H1 (cell line): ENCODE data around the gene GAST. TPM values are rescaled to one million over a fixed set of nuclear protein-coding genes. Genes with fewer than 3 reads are reported as not detected.

Experiments
- CTBP2 ChIP-seq: IDR thresholded peaks from 2 replicates; pipeline ENCODE4 v1.7.0; 2011; ENCODE audit warnings: borderline replicate concordance, mild to moderate bottlenecking, moderate library complexity, mixed read lengths, low read length; ENCODE audit not compliant: insufficient read depth, insufficient read length
- CTCF ChIP-seq, 3 experiments: IDR thresholded peaks; 1 replicate in 2 of 3; 2 replicates in 1 of 3; pipeline versions ENCODE4 v1.5.1 to v1.6.1; 2011; ENCODE audit warnings: low read length in 3 of 3, mild to moderate bottlenecking in 3 of 3, inconsistent platforms in 2 of 3, low read depth in 1 of 3, moderate library complexity in 1 of 3; ENCODE audit not compliant: insufficient read depth in 1 of 3; ENCODE audit errors: control extremely low read depth in 1 of 3
- KDM5A ChIP-seq: fragments of 200-600 bp; IDR thresholded peaks from 2 replicates; pipeline ENCODE4 v1.7.1; 2012; ENCODE audit warnings: mild to moderate bottlenecking, low read length, inconsistent platforms, mixed read lengths
- POLR2AphosphoS5 ChIP-seq: IDR thresholded peaks from 2 replicates; pipeline ENCODE4 v1.6.1; 2011; ENCODE audit warnings: low read depth, low read length
- SAP30 ChIP-seq: fragments of 300-600 bp; sonication (generic); IDR thresholded peaks from 2 replicates; pipeline ENCODE4 v1.7.1; 2012; ENCODE audit warnings: low read length, moderate library complexity, mild to moderate bottlenecking, inconsistent platforms; ENCODE audit not compliant: insufficient read depth, insufficient replicate concordance
- TEAD4 ChIP-seq: IDR thresholded peaks from 2 replicates; pipeline ENCODE4 v1.6.1; 2012; ENCODE audit warnings: low read depth, low read length, inconsistent platforms, mixed read lengths
- USF2 ChIP-seq: IDR thresholded peaks from 2 replicates; pipeline ENCODE4 v1.6.1; 2011; ENCODE audit warnings: low read length, improper control_type of control experiment
- polyA plus RNA-seq, 7 experiments: library from polyadenylated mRNA; depleted of rRNA in 3 of 7; stranded (reverse) in 5 of 7; unstranded in 2 of 7; fragments of >200 nt in 5 of 7; fragments of 200-250 nt in 2 of 7; gene quantifications; 1 replicate in 5 of 7; 2 replicates in 1 of 7; 4 replicates in 1 of 7; pipeline versions ENCODE4 v1.2.1 to v1.2.3, GENCODE V29; 2011 to 2013; ENCODE audit warnings: missing spikeins in 2 of 7, mixed read lengths in 2 of 7
- total RNA-seq: library from RNA; stranded (reverse); fragmentation: NEBNext Ultra II Directional; extraction: Animal tissue kit (Norgen Biotek cat#: 25700); gene quantifications from 2 replicates; pipeline ENCODE4 v1.2.1, GENCODE V29; 2021

The GAST gene
- total and polyA plus RNA-seq, 2 of the 8 experiments (the other 6 are each of a cell fraction or from before 2014, with no cell fraction given) = not detected

GRCh38 chr17:41724476-41725050, 12.4 kb downstream of the GAST start (continued):
- TF ChIP-seq SAP30 = no peak
- no peak for TF ChIP-seq POLR2AphosphoS5
- no peak for TF ChIP-seq CTCF (IDR thresholded peaks at IDR 0.05; ENCODE audit: control extremely low read depth in 1 of 3, insufficient read depth in 1 of 3, low read depth in 1 of 3, low read length in 3 of 3)
- no peak for TF ChIP-seq KDM5A
- TF ChIP-seq USF2 = no peak
- TF ChIP-seq TEAD4 = no peak
- no peak for TF ChIP-seq CTBP2
